Measurements from ENCODE around the gene CCNT2.
"Not testable (repeated sequence)": the region's sequence is repeated elsewhere in the genome, so short reads cannot be mapped to it uniquely, and the experiment has no call there.

The CCNT2 gene

GRCh38 chr2:134903701-134904100 lies 14.9 kb upstream of the CCNT2 start:
- H3K27me3 ChIP-seq (ENCODE audit: control insufficient read depth, insufficient read depth, low read length); H3K9ac ChIP-seq (ENCODE audit: low read length); H3K9me3 ChIP-seq (ENCODE audit: control insufficient read depth, low read length); H3K4me1 ChIP-seq (ENCODE audit: control insufficient read depth, insufficient read depth, low read length); H3K36me3 ChIP-seq (ENCODE audit: control insufficient read depth, insufficient read depth, low read length); H3K4me3 ChIP-seq (ENCODE audit: low read length): not testable (repeated sequence)

GRCh38 chr2:134905168-134905567 lies 13.5 kb upstream of the CCNT2 start:
- no peaks in the 10 kb centered on the region for H3K9me3 ChIP-seq (ENCODE audit: control insufficient read depth, low read length)
- no peaks in the 10 kb centered on the region for H3K27me3 ChIP-seq (ENCODE audit: control insufficient read depth, insufficient read depth, low read length)
- no peak overlapping the region for H3K9ac ChIP-seq (ENCODE audit: low read length)

DNA sequence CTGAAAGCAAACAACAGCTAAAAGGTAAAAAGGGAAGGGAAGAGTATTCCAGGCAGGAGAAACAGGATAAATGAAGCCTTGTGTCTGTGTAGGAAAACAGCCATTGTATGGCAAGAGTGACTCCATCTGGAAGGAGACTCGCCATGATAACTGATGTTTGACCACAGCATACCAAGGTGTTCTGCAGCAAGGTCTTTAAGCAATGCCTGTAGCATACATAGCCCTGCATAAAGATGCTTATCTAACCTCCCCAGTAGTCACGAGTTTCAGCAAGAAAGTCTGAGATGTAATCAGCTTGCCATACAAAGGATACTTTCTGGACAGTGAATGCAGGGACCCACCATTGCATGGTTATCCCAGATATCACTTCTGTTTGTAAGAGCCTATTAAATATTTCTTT lies 11.9 kb upstream of the CCNT2 start:
- no peak overlapping the region for H3K9ac ChIP-seq (ENCODE audit: low read length)
- H3K27me3 ChIP-seq (ENCODE audit: control insufficient read depth, insufficient read depth, low read length) = no peaks in the 10 kb centered on the region
- no peaks in the 10 kb centered on the region for H3K4me1 ChIP-seq (ENCODE audit: control insufficient read depth, insufficient read depth, low read length)
- H3K36me3 ChIP-seq (ENCODE audit: control insufficient read depth, insufficient read depth, low read length) = no peaks in the 10 kb centered on the region
- H3K4me3 ChIP-seq (ENCODE audit: low read length) = no peak overlapping the region
- H3K9me3 ChIP-seq (ENCODE audit: control insufficient read depth, low read length) = no peaks in the 10 kb centered on the region

More at GRCh38 chr2:134905168-134905567, 13.5 kb upstream of the CCNT2 start:
- H3K4me3 ChIP-seq (ENCODE audit: low read length) = no peak overlapping the region
- H3K36me3 ChIP-seq (ENCODE audit: control insufficient read depth, insufficient read depth, low read length) = no peaks in the 10 kb centered on the region
- no peaks in the 10 kb centered on the region for H3K4me1 ChIP-seq (ENCODE audit: control insufficient read depth, insufficient read depth, low read length)

DNA sequence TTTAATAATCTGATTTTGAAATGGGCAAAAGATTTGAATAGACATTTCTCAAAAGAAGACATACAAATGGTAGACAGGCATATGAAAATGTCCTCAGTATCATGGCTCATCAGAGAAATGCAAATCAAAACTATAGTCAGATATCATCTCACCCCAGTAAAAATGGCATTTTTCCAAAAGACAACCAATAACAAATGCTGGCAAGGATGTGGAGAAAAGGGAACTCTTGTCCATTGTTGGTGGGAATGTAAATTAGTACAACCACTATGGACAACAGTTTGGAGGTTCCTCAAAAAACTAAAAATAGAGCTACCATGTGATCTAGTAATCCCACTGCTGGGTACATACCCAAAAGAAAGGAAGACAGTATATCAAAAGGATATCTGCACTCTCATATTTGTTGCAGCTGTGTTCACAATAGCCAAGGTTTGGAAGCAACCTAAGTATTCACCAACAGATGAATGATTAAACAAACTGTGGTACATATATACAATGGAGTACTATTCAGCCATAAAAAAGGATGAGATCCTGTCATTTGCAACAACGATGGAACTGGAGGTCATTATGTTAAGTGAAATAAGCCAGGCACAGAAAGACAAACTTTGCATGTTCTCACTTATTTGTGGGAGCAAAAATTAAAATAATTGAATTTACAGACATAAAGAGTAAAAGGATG lies 11.0 kb upstream of the CCNT2 start:
- H3K36me3 ChIP-seq (ENCODE audit: control insufficient read depth, insufficient read depth, low read length) = not testable (repeated sequence)

GRCh38 chr2:134910763-134911399 lies 7.7 kb upstream of the CCNT2 start:
- Histone ChIP-seq H3K4me3 (ENCODE audit: low read length) (no peak overlapping the region), H3K4me1 (ENCODE audit: control insufficient read depth, insufficient read depth, low read length) (no peaks in the 10 kb centered on the region), H3K9me3 (ENCODE audit: control insufficient read depth, low read length) (no peaks in the 10 kb centered on the region)

More for the DNA sequence above, 11.0 kb upstream of the CCNT2 start:
- H3K9me3 ChIP-seq (ENCODE audit: control insufficient read depth, low read length); H3K4me3 ChIP-seq (ENCODE audit: low read length); H3K9ac ChIP-seq (ENCODE audit: low read length); H3K27me3 ChIP-seq (ENCODE audit: control insufficient read depth, insufficient read depth, low read length); H3K4me1 ChIP-seq (ENCODE audit: control insufficient read depth, insufficient read depth, low read length): not testable (repeated sequence)

DNA sequence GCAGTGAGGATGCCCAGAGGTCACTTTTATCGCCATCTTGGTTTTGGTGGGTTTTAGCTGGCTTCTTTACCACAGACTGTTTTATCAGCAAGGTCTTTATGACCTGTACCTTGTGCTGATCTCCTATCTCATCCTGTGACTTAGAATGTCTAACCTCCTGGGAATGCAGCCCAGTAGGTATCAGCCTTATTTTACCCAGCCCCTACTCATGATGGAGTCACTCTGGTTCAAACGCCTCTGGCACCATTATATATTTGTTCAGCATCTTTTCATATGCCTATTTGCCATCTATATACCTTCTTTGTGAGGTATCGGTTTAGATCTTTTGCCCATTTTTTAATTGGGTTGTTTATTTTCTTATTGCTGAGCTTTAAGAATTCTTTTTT lies 7.2 kb upstream of the CCNT2 start:
- Histone ChIP-seq H3K9ac (ENCODE audit: low read length) (no peak overlapping the region), H3K36me3 (ENCODE audit: control insufficient read depth, insufficient read depth, low read length) (no peaks in the 10 kb centered on the region), H3K4me3 (ENCODE audit: low read length) (no peak overlapping the region), H3K27me3 (ENCODE audit: control insufficient read depth, insufficient read depth, low read length) (no peaks in the 10 kb centered on the region), H3K4me1 (ENCODE audit: control insufficient read depth, insufficient read depth, low read length) (no peaks in the 10 kb centered on the region), H3K9me3 (ENCODE audit: control insufficient read depth, low read length) (no peaks in the 10 kb centered on the region)

More at GRCh38 chr2:134910763-134911399, 7.7 kb upstream of the CCNT2 start:
- H3K36me3 ChIP-seq (ENCODE audit: control insufficient read depth, insufficient read depth, low read length) = no peaks in the 10 kb centered on the region
- no peaks in the 10 kb centered on the region for H3K27me3 ChIP-seq (ENCODE audit: control insufficient read depth, insufficient read depth, low read length)
- H3K9ac ChIP-seq (ENCODE audit: low read length) = no peak overlapping the region

- H3K9ac ChIP-seq (ENCODE audit: low read length) = no peak overlapping the region
- no peaks in the 10 kb centered on the region for H3K9me3 ChIP-seq (ENCODE audit: control insufficient read depth, low read length)
- H3K36me3 ChIP-seq (ENCODE audit: control insufficient read depth, insufficient read depth, low read length) = no peaks in the 10 kb centered on the region
- H3K27me3 ChIP-seq (ENCODE audit: control insufficient read depth, insufficient read depth, low read length) = no peaks in the 10 kb centered on the region
- no peak overlapping the region for H3K4me3 ChIP-seq (ENCODE audit: low read length)
- H3K4me1 ChIP-seq (ENCODE audit: control insufficient read depth, insufficient read depth, low read length) = no peaks in the 10 kb centered on the region
Measured at GRCh38 chr2:134912361-134912760, 6.3 kb upstream of the CCNT2 start.

DNA sequence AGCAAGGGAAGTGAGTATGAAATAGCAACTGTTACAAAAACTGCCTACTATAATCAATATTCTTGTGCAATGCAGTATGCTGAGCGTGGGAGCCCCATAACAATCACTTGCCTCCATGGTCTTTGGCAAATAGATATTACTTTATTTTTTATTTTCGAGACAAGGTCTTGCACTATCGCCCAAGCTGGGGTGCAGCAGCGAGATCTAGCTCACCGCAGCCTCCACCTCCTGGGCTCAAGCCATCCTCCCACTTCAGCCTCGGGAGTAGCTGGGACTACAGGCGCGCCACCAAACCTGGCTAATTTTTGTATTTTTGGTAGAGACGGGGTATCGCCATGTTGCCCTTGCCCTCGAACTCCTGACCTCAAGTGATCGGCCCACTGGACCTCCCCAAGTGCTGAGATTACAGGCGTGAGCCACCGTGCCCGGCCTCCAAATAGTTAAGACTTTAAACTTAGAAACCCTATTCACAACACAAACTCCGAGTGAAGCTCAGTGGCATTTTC lies 1.2 kb upstream of the CCNT2 start:
- H3K9ac ChIP-seq (ENCODE audit: low read length) = peak overlapping the region; percentile 64
- H3K27me3 ChIP-seq (ENCODE audit: control insufficient read depth, insufficient read depth, low read length) = no peaks in the 10 kb centered on the region
- no peaks in the 10 kb centered on the region for H3K36me3 ChIP-seq (ENCODE audit: control insufficient read depth, insufficient read depth, low read length)
- no peaks in the 10 kb centered on the region for H3K9me3 ChIP-seq (ENCODE audit: control insufficient read depth, low read length)
- H3K4me1 ChIP-seq (ENCODE audit: control insufficient read depth, insufficient read depth, low read length) = peaks cover 9% of the 10 kb centered on the region
- peak overlapping the region; percentile 7 for H3K4me3 ChIP-seq (ENCODE audit: low read length)

DNA sequence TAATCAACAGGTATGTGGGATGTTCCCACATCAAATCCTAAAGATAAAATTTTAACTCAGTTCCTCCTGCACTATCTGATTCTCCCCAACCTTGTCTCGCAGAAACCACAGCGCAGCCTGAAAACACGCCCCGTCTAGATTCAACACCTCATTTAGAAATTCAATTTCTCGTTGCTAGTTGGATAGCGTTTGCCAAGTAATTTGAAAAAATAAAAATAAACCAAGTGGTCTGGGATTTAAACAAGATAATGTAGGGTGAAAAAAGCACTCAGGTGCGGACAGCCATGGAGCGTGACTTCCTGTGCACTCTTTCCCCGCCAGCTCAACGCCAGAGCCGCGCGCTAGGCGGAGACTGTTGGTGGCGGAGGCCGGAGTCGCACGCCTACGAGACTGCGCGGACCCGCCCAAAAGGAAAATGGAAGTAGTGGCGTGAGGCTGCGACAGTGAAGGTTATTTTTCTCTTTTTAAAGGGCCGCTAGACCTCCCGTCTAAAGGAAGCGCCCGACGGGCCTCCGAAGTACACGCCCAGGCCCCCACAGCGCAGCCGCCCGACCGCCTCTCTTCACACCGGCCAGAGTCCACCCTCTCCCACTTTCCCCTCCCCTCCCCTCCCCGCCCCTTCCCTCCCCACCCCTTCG lies 615 bp upstream of the CCNT2 start:
- H3K36me3 ChIP-seq (ENCODE audit: control insufficient read depth, insufficient read depth, low read length) = no peaks in the 10 kb centered on the region
- H3K9me3 ChIP-seq (ENCODE audit: control insufficient read depth, low read length) = no peaks in the 10 kb centered on the region
- H3K4me3 ChIP-seq (ENCODE audit: low read length) = peak overlapping the region; percentile 7
- peak overlapping the region; percentile 64 for H3K9ac ChIP-seq (ENCODE audit: low read length)
- no peaks in the 10 kb centered on the region for H3K27me3 ChIP-seq (ENCODE audit: control insufficient read depth, insufficient read depth, low read length)
- peaks cover 9% of the 10 kb centered on the region for H3K4me1 ChIP-seq (ENCODE audit: control insufficient read depth, insufficient read depth, low read length)

- Histone ChIP-seq H3K27me3 (ENCODE audit: control insufficient read depth, insufficient read depth, low read length) (no peaks in the 10 kb centered on the region), H3K36me3 (ENCODE audit: control insufficient read depth, insufficient read depth, low read length) (peaks cover under 1% of the 10 kb centered on the region), H3K9ac (ENCODE audit: low read length) (peak overlapping the region; percentile 99), H3K4me3 (ENCODE audit: low read length) (peak overlapping the region; percentile 77), H3K4me1 (ENCODE audit: control insufficient read depth, insufficient read depth, low read length) (peaks cover 9% of the 10 kb centered on the region), H3K9me3 (ENCODE audit: control insufficient read depth, low read length) (no peaks in the 10 kb centered on the region)
Measured at GRCh38 chr2:134919341-134920210, 954 bp downstream of the CCNT2 start.

GRCh38 chr2:134924912-134925311 lies 6.3 kb downstream of the CCNT2 start:
- Histone ChIP-seq H3K4me1 (ENCODE audit: control insufficient read depth, insufficient read depth, low read length) (peaks cover 35% of the 10 kb centered on the region), H3K36me3 (ENCODE audit: control insufficient read depth, insufficient read depth, low read length) (peaks cover 4% of the 10 kb centered on the region), H3K27me3 (ENCODE audit: control insufficient read depth, insufficient read depth, low read length) (no peaks in the 10 kb centered on the region), H3K9ac (ENCODE audit: low read length) (no peak overlapping the region), H3K9me3 (ENCODE audit: control insufficient read depth, low read length) (no peaks in the 10 kb centered on the region), H3K4me3 (ENCODE audit: low read length) (no peak overlapping the region)
